Cardiac fibroblast (primary cell): ENCODE results near the gene PLEKHN1.
A peak's percentile ranks its signal among the peaks of the same experiment; 100 is the strongest.

Experiments used
- DNase-seq, 2 donors: peaks; one replicate each; pipeline versions ENCODE4 v3.0.0 to v3.0.0-alpha.2; 2010; ENCODE audit warnings: low read depth in 2 of 2
- H3K4me3 ChIP-seq, 2 donors: replicated peaks in 1 of 2; 1 replicate in 1 of 2; 2 replicates in 1 of 2; pipeline ENCODE4 v1.5.1; 2011; ENCODE audit warnings: low read depth in 2 of 2, low read length in 2 of 2, mild to moderate bottlenecking in 2 of 2, moderate library complexity in 1 of 2
- CTCF ChIP-seq: IDR thresholded peaks from one replicate; pipeline ENCODE4 v1.5.1; 2011; ENCODE audit warnings: low read depth, mild to moderate bottlenecking, low read length, inconsistent platforms

The PLEKHN1 gene

GRCh38 chr1:966135-966703 is at the start of gene PLEKHN1:
Gene PLEKHN1 (plus strand): TSS chr1:966482. CDS start chr1:966532, 50 bp downstream.
- peak within 1 kb of the TSS; percentile 62 to 68 for H3K4me3 ChIP-seq
- no peak for TF ChIP-seq CTCF
- DNase-seq, result peak in 1 of 2 donors; percentile 62

- no peak for TF ChIP-seq CTCF
- DNase-seq, result no peak
- no peak overlapping the region for H3K4me3 ChIP-seq
Observed at GRCh38 chr1:917076-917459, 49.2 kb upstream of the PLEKHN1 start.

- H3K4me3 ChIP-seq, result no peak overlapping the region
- no peak for DNase-seq
- no peak for TF ChIP-seq CTCF
Observed at GRCh38 chr1:917466-918091, 48.7 kb upstream of the PLEKHN1 start.

GRCh38 chr1:918353-918752 is 47.9 kb upstream of the PLEKHN1 start:
- no peak for TF ChIP-seq CTCF
- no peak for DNase-seq
- H3K4me3 ChIP-seq, result no peak overlapping the region

GRCh38 chr1:918843-919242 is 47.4 kb upstream of the PLEKHN1 start:
- H3K4me3 ChIP-seq, result no peak overlapping the region
- no peak for DNase-seq
- no peak for TF ChIP-seq CTCF

- no peak for TF ChIP-seq CTCF
- no peak for DNase-seq
- H3K4me3 ChIP-seq, result no peak overlapping the region
Observed at GRCh38 chr1:919271-919872, 46.9 kb upstream of the PLEKHN1 start.
